Measurements from ENCODE around the gene RSKR. TPM values are rescaled to one million over a fixed set of nuclear protein-coding genes. Genes with fewer than 3 reads are reported as not detected.

RSKR gene
- total RNA-seq, 3 donors from 2014 or later (not counting 1 experiment from before 2014, with no cell fraction given), result 10.0 to 14.6 (median 14.0) TPM

GRCh38 chr17:28615260-28615940 is 1.4 kb upstream of the RSKR start:
- intact Hi-C loops (cut with micrococcal nuclease), result no loop called here
- no peak for DNase-seq
- H3K36me3 ChIP-seq (ENCODE audit: control insufficient read depth, insufficient read depth, low read length), result peaks cover 65% of the 10 kb centered on the region

GRCh38 chr17:28612936-28613872 is 781 bp downstream of the RSKR start:
- ATAC-seq (peak; percentile 46 to 68 (median 66)), DNase-seq (peak; percentile 23 to 68)
- H3K36me3 ChIP-seq (ENCODE audit: control insufficient read depth, insufficient read depth, low read length), result peaks cover 43% of the 10 kb centered on the region
- H3K27me3 ChIP-seq (ENCODE audit: control insufficient read depth, insufficient read depth, low read length), result no peaks in the 10 kb centered on the region
- no peak overlapping the region for H3K27ac ChIP-seq (ENCODE audit: low read length)
- peak; percentile 72 for TF ChIP-seq CTCF (IDR thresholded peaks at IDR 0.05)
- Mint-ChIP-seq H3K36me3 (peaks cover 9% of the 10 kb centered on the region), H3K27ac (peak overlapping the region; percentile 14 to 59), H3K9me3 (no peaks in the 10 kb centered on the region), H3K4me3 (no peak overlapping the region), H3K4me1 (no peaks in the 10 kb centered on the region), H3K27me3 (ENCODE audit: low read depth in 2 of 2) (no peaks in the 10 kb centered on the region)
- 94% methylated on average over 5 of the region's 6 CpGs for WGBS (ENCODE audit: insufficient coverage)
- no peaks in the 10 kb centered on the region for H3K4me1 ChIP-seq (ENCODE audit: control insufficient read depth, insufficient read depth, low read length)
- H3K9me3 ChIP-seq (ENCODE audit: control insufficient read depth, insufficient read depth, low read length), result no peaks in the 10 kb centered on the region
- H3K4me3 ChIP-seq (ENCODE audit: low read length), result no peak overlapping the region
- intact Hi-C loops (cut with micrococcal nuclease), result loop anchor here (1.0 kb wide), 1 partner anchor 119 kb away; no protein-coding TSS in a partner anchor

More at GRCh38 chr17:28615260-28615940, 1.4 kb upstream of the RSKR start:
- Mint-ChIP-seq H3K27ac (no peak overlapping the region), H3K4me3 (no peak overlapping the region), H3K27me3 (ENCODE audit: low read depth in 2 of 2) (no peaks in the 10 kb centered on the region), H3K4me1 (no peaks in the 10 kb centered on the region), H3K9me3 (no peaks in the 10 kb centered on the region), H3K36me3 (peaks cover 15% of the 10 kb centered on the region)
- H3K4me3 ChIP-seq (ENCODE audit: low read length), result no peak overlapping the region
- no peaks in the 10 kb centered on the region for H3K27me3 ChIP-seq (ENCODE audit: control insufficient read depth, insufficient read depth, low read length)
- H3K9me3 ChIP-seq (ENCODE audit: control insufficient read depth, insufficient read depth, low read length), result no peaks in the 10 kb centered on the region
- H3K4me1 ChIP-seq (ENCODE audit: control insufficient read depth, insufficient read depth, low read length), result no peaks in the 10 kb centered on the region
- H3K27ac ChIP-seq (ENCODE audit: low read length), result no peak overlapping the region
- no peak for TF ChIP-seq CTCF (IDR thresholded peaks at IDR 0.05)
- 90% methylated on average over 4 of the region's 4 CpGs for WGBS (ENCODE audit: insufficient coverage)
- ATAC-seq, result no peak

- peak overlapping the region in 1 of 2 donors; percentile 24 for H3K27ac Mint-ChIP-seq
- peaks cover 38% of the 10 kb centered on the region for H3K36me3 ChIP-seq (ENCODE audit: control insufficient read depth, insufficient read depth, low read length)
Measured at GRCh38 chr17:28612531-28612930, 1.5 kb downstream of the RSKR start.

More at GRCh38 chr17:28612531-28612930, 1.5 kb downstream of the RSKR start:
- WGBS (ENCODE audit: insufficient coverage), result 33% methylated on average over 2 of the region's 2 CpGs
- no peaks in the 10 kb centered on the region for H3K27me3 Mint-ChIP-seq (ENCODE audit: low read depth in 2 of 2)
- H3K27me3 ChIP-seq (ENCODE audit: control insufficient read depth, insufficient read depth, low read length), result no peaks in the 10 kb centered on the region
- no peaks in the 10 kb centered on the region for H3K9me3 Mint-ChIP-seq
- intact Hi-C loops (cut with micrococcal nuclease), result no loop called here
- ATAC-seq, result no peak
- no peak overlapping the region for H3K27ac ChIP-seq (ENCODE audit: low read length)
- no peak overlapping the region for H3K4me3 Mint-ChIP-seq
- H3K4me1 Mint-ChIP-seq, result no peaks in the 10 kb centered on the region
- no peaks in the 10 kb centered on the region for H3K4me1 ChIP-seq (ENCODE audit: control insufficient read depth, insufficient read depth, low read length)
- DNase-seq, result no peak
- H3K4me3 ChIP-seq (ENCODE audit: low read length), result no peak overlapping the region
- H3K36me3 Mint-ChIP-seq, result peaks cover 9% of the 10 kb centered on the region
- no peaks in the 10 kb centered on the region for H3K9me3 ChIP-seq (ENCODE audit: control insufficient read depth, insufficient read depth, low read length)
- no peak for TF ChIP-seq CTCF (IDR thresholded peaks at IDR 0.05)

All from natural killer cell (primary cell).